Adrenal gland (tissue), 12 donors: ENCODE data around the gene CD36. TPM values are rescaled to one million over a fixed set of nuclear protein-coding genes. Genes with fewer than 3 reads are reported as not detected.
A peak's percentile ranks its signal among the peaks of the same experiment; 100 is the strongest.

Experiments
- DNase-seq, 7 donors: peaks; one replicate each; pipeline ENCODE4 v3.0.0-alpha.2; 2019 to 2020
- H3K27ac ChIP-seq, 5 donors: fragments of 200-600 bp; sonication (generic) in 4 of 5; 1 replicate in 3 of 5; 2 replicates in 2 of 5; pipeline versions ENCODE4 v1.5.1 to v1.8.0; 2016 to 2020; ENCODE audit warnings: mild to moderate bottlenecking in 1 of 5
- H3K27me3 ChIP-seq: fragments of 200-600 bp; 2 replicates; pipeline ENCODE4 v1.8.0; 2021
- H3K36me3 ChIP-seq, 2 donors: fragments of 200-600 bp; replicated peaks in 1 of 2; 1 replicate in 1 of 2; 2 replicates in 1 of 2; pipeline versions ENCODE4 v1.5.1 to v1.8.0; 2018 to 2022
- H3K4me1 ChIP-seq, 2 donors: fragments of 200-600 bp; replicated peaks in 1 of 2; 1 replicate in 1 of 2; 2 replicates in 1 of 2; pipeline versions ENCODE4 v1.5.1 to v1.8.0; 2018 to 2021
- H3K4me3 ChIP-seq, 4 donors: fragments of 200-600 bp; sonication (generic) in 3 of 4; one replicate each; pipeline ENCODE4 v1.5.1; 2016 to 2018
- H3K9me3 ChIP-seq, 3 donors: fragments of 200-600 bp; sonication (generic) in 1 of 3; replicated peaks in 1 of 3; 1 replicate in 2 of 3; 2 replicates in 1 of 3; pipeline versions ENCODE4 v1.5.1 to v1.8.0; 2016 to 2021
- CTCF ChIP-seq, 6 experiments: fragments of 450-650 bp in 4 of 6; fragments of 200-600 bp in 2 of 6; sonication (generic) in 1 of 6; IDR thresholded peaks; 1 replicate in 5 of 6; 2 replicates in 1 of 6; pipeline versions ENCODE4 v1.5.1 to v1.8.0; 2016 to 2021; ENCODE audit warnings: antibody characterized with exemption in 6 of 6, mild to moderate bottlenecking in 2 of 6, moderate library complexity in 1 of 6
- POLR2A ChIP-seq, 2 donors: fragments of 450-650 bp; IDR thresholded peaks; one replicate each; pipeline ENCODE4 v1.6.1; 2017; ENCODE audit warnings: antibody characterized with exemption in 2 of 2, mild to moderate bottlenecking in 2 of 2, moderate library complexity in 1 of 2
- WGBS, 4 donors: extraction: QIAGEN DNeasy Blood & Tissue Kit in 2 of 4; methylation state at CpG; one replicate each; pipeline versions ENCODE4 v1.1.5 to v1.1.7; 2013 to 2017; 5-methylcytosine and 5-hydroxymethylcytosine counted together
- intact Hi-C, 2 donors: fragments of 100-400 bp; cut with DNase I; formaldehyde crosslinking; loops; one replicate each; pipeline versions ENCODE4 v1.14.1 to v1.15.0; 2022 to 2023
- polyA plus RNA-seq, 3 donors: library from polyadenylated mRNA; stranded (reverse); fragments of 200-250 nt in 2 of 3; fragments of 350-450 nt in 1 of 3; fragmentation: Illumina TruSeq in 1 of 3; extraction: RNeasy Lipid Tissue Mini Kit (QIAGEN cat#74804) in 1 of 3; gene quantifications; one replicate each; pipeline ENCODE4 v1.2.3, GENCODE V29; 2013 to 2014
- total RNA-seq, 9 donors: library from RNA; depleted of rRNA in 4 of 9; stranded (reverse); fragments of >200 nt in 4 of 9; fragments of 120-200 nt in 1 of 9; fragmentation: NEBNext Ultra II Directional in 1 of 9; extraction: Animal tissue kit (Norgen Biotek cat#: 25700) in 1 of 9; gene quantifications; one replicate each; pipeline versions ENCODE4 v1.1.0 to v1.2.4, GENCODE V29; 2013 to 2023
- donor health status: healthy with polysubstance abuse.
- donor health status: Bipolar disorder and iron deficiency.
- donor health status: DM: yes; HTN: yes; CAD: no.
- donor health status: DM: no; HTN: no; CAD: no.
- donor health status: DM: no; HTN: no; CAD: no.
- donor health status: DM: yes; HTN: yes; CAD: no.

The CD36 gene
- total and polyA plus RNA-seq, 12 donors: 7.2 to 224 (median 32.2) TPM

- H3K27ac ChIP-seq: no peak overlapping the region
- no peak for DNase-seq
- WGBS, 4 donors: 17 to 21% (median 20%) methylated on average over 5 of the region's 5 CpGs
- intact Hi-C loops: loop anchor here in 1 of 2 donors (5.0 kb wide), 2 partner anchors 758 to 773 kb away; no protein-coding TSS in a partner anchor
- no peaks in the 10 kb centered on the region for H3K36me3 ChIP-seq
- H3K4me1 ChIP-seq: no peaks in the 10 kb centered on the region
- H3K4me3 ChIP-seq: no peak overlapping the region
- no peak for TF ChIP-seq POLR2A (IDR thresholded peaks at IDR 0.05)
- TF ChIP-seq CTCF (IDR thresholded peaks at IDR 0.05): peak; percentile 51 to 84 (median 76)
- no peaks in the 10 kb centered on the region for H3K9me3 ChIP-seq
- peaks cover 4% of the 10 kb centered on the region for H3K27me3 ChIP-seq
These were observed 60.7 kb downstream of the CD36 start for GRCh38 chr7:80699045-80699638.

- no peaks in the 10 kb centered on the region for H3K36me3 ChIP-seq
- no peak overlapping the region for H3K4me3 ChIP-seq
- peaks cover 1% of the 10 kb centered on the region for H3K27me3 ChIP-seq
- no peak for DNase-seq
- intact Hi-C loops: loop anchor here in 1 of 2 donors (5.0 kb wide), 2 partner anchors 758 to 773 kb away; no protein-coding TSS in a partner anchor
- H3K9me3 ChIP-seq: no peaks in the 10 kb centered on the region
- no peak overlapping the region for H3K27ac ChIP-seq
- TF ChIP-seq POLR2A (IDR thresholded peaks at IDR 0.05): no peak
- TF ChIP-seq CTCF (IDR thresholded peaks at IDR 0.05): no peak
- no peaks in the 10 kb centered on the region for H3K4me1 ChIP-seq
- 59 to 64% (median 61%) methylated on average over 4 of the region's 4 CpGs for WGBS, 4 donors
These were observed 61.3 kb downstream of the CD36 start for GRCh38 chr7:80699721-80700256.

GRCh38 chr7:80703272-80703671 lies 64.8 kb downstream of the CD36 start:
- no peaks in the 10 kb centered on the region for H3K27me3 ChIP-seq
- TF ChIP-seq POLR2A (IDR thresholded peaks at IDR 0.05): no peak
- TF ChIP-seq CTCF (IDR thresholded peaks at IDR 0.05): no peak
- no peak overlapping the region for H3K27ac ChIP-seq
- no peaks in the 10 kb centered on the region for H3K4me1 ChIP-seq
- WGBS, 4 donors: 67 to 88% (median 79%) methylated on average over 1 of the region's 1 CpG
- DNase-seq: no peak
- H3K36me3 ChIP-seq: no peaks in the 10 kb centered on the region
- intact Hi-C loops: no loop called here
- H3K9me3 ChIP-seq: no peaks in the 10 kb centered on the region
- no peak overlapping the region for H3K4me3 ChIP-seq

- Histone ChIP-seq H3K4me1 (no peaks in the 10 kb centered on the region), H3K27ac (no peak overlapping the region), H3K9me3 (no peaks in the 10 kb centered on the region), H3K27me3 (no peaks in the 10 kb centered on the region), H3K4me3 (no peak overlapping the region), H3K36me3 (no peaks in the 10 kb centered on the region)
- no peak for TF ChIP-seq CTCF (IDR thresholded peaks at IDR 0.05)
- TF ChIP-seq POLR2A (IDR thresholded peaks at IDR 0.05): no peak
- DNase-seq: no peak
- intact Hi-C loops: no loop called here
- 46 to 61% (median 47%) methylated on average over 2 of the region's 2 CpGs for WGBS, 4 donors
These were observed 66.8 kb downstream of the CD36 start for GRCh38 chr7:80705130-80705781.
